HG02610 (cell line): Measurements from ENCODE around the gene SPACA6.
"Not testable (repeated sequence)": the region's sequence is repeated elsewhere in the genome, so short reads cannot be mapped to it uniquely, and the experiment has no call there.

ENCODE experiments used
- ATAC-seq: cut with Tn5 transposase; IDR thresholded peaks from one replicate; pipeline ENCODE4 v1.9.1; 2021; ENCODE audit warnings: mild to moderate bottlenecking, moderate library complexity; ENCODE audit not compliant: unreplicated experiment

Gene SPACA6

GRCh38 chr19:51733742-51734522 lies 40.8 kb downstream of the SPACA6 start:
- ATAC-seq = no peak

- no peak for ATAC-seq
These were observed 42.8 kb downstream of the SPACA6 start for GRCh38 chr19:51735759-51736449.

GRCh38 chr19:51737389-51737788 lies 44.3 kb downstream of the SPACA6 start:
- ATAC-seq = no peak

- ATAC-seq = no peak
These were observed 44.8 kb downstream of the SPACA6 start for GRCh38 chr19:51737924-51738323.

GRCh38 chr19:51738523-51738922 lies 45.4 kb downstream of the SPACA6 start:
- ATAC-seq = not testable (repeated sequence)

- ATAC-seq = no peak
These were observed 46.5 kb downstream of the SPACA6 start for GRCh38 chr19:51739466-51740213.

GRCh38 chr19:51740356-51740755 lies 47.2 kb downstream of the SPACA6 start:
- ATAC-seq = no peak

GRCh38 chr19:51742789-51743188 lies 49.7 kb downstream of the SPACA6 start:
- ATAC-seq = no peak

- ATAC-seq = no peak
These were observed 50.3 kb downstream of the SPACA6 start for GRCh38 chr19:51743405-51743804.

GRCh38 chr19:51746731-51747130 lies 53.6 kb downstream of the SPACA6 start:
- no peak for ATAC-seq

GRCh38 chr19:51749979-51750378 lies 56.8 kb downstream of the SPACA6 start:
- no peak for ATAC-seq

- no peak for ATAC-seq
These were observed 57.4 kb downstream of the SPACA6 start for GRCh38 chr19:51750400-51751094.

- ATAC-seq = no peak
These were observed 58.5 kb downstream of the SPACA6 start, which contains the start of gene FPR1 for GRCh38 chr19:51751655-51752054. TSS of gene FPR1 (minus strand) at chr19:51751878. CDS start at chr19:51746994, 4,884 bp downstream.

GRCh38 chr19:51754109-51754508 lies 61.0 kb downstream of the SPACA6 start:
- no peak for ATAC-seq

- ATAC-seq = no peak
These were observed 61.6 kb downstream of the SPACA6 start for GRCh38 chr19:51754770-51755169.
